ENCODE data around the gene C1RL.

GRCh38 chr12:7103837-7104584 lies 5.0 kb downstream of the C1RL start:
- TF ChIP-seq CTCF (conservative IDR thresholded peaks at IDR 0.05; ENCODE audit: low read depth, low read length) = no peak
- TF ChIP-seq EZH2 (IDR thresholded peaks at IDR 0.05; ENCODE audit: borderline replicate concordance, low read depth, low read length, poor library complexity, severe bottlenecking) = no peak

Data from A673 (cell line).